ENCODE results near the gene CCDC112. TPM values are rescaled to one million over a fixed set of nuclear protein-coding genes. Genes with fewer than 3 reads are reported as not detected.
A peak's percentile ranks its signal among the peaks of the same experiment; 100 is the strongest.

CCDC112 gene
- total and polyA plus RNA-seq, 2 of the 13 experiments (the other 11 are each of a cell fraction or from before 2014, with no cell fraction given), result 1.1 to 2.8 TPM

DNA sequence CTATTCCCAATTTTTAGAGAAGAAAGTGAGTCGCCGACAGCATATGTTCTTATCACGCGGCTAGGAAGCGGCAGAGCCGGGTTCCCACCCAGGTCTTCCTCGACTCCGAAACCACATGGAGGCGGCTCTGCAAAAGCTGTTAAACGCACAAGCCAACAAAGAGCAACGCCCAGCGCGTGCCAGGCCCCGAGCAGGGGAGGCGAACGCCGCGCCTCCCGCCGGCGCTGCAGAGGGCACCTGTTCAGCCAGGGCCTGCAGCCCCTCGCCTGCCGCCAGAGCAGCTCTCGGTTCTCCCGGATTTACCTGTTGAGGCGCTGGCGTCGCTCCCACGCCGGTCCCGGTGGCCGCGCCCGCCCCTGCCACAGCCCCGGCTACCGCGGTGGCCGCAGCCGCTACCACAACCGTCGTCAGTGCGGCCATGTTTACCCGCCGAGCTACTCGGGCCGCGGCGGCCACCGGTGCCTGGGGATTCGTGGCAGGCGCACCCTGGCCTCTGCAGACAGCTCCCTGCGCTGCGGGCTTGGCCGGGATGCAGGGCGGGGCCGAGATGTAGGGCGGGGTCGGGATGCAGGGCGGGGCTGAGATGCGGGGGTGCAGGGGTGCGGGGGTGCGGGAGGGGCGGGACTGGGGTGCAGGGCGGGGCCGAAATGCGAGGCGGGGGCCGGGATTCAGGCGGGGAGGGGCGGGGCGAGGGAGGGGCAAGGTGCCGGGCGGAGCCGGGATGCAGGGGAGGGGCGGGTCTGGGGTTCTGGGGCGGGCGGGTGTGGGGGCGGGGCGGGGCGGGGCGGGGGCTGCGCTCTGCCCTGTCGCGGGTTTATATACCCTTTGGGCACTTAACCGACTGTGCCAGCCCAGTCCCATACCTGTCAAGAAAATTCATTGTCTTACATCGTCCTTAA, at the start of gene CCDC112 (continued):
- TF ChIP-seq, protein P1, sequence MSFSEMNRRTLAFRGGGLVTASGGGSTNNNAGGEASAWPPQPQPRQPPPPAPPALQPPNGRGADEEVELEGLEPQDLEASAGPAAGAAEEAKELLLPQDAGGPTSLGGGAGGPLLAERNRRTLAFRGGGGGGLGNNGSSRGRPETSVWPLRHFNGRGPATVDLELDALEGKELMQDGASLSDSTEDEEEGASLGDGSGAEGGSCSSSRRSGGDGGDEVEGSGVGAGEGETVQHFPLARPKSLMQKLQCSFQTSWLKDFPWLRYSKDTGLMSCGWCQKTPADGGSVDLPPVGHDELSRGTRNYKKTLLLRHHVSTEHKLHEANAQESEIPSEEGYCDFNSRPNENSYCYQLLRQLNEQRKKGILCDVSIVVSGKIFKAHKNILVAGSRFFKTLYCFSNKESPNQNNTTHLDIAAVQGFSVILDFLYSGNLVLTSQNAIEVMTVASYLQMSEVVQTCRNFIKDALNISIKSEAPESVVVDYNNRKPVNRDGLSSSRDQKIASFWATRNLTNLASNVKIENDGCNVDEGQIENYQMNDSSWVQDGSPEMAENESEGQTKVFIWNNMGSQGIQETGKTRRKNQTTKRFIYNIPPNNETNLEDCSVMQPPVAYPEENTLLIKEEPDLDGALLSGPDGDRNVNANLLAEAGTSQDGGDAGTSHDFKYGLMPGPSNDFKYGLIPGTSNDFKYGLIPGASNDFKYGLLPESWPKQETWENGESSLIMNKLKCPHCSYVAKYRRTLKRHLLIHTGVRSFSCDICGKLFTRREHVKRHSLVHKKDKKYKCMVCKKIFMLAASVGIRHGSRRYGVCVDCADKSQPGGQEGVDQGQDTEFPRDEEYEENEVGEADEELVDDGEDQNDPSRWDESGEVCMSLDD (CRISPR knock-in tag; IDR thresholded peaks at IDR 0.05; ENCODE audit: borderline replicate concordance), result no peak
- TF ChIP-seq ATM (IDR thresholded peaks at IDR 0.05; ENCODE audit: borderline replicate concordance), result no peak
- TF ChIP-seq ZNF124 (CRISPR knock-in tag; IDR thresholded peaks at IDR 0.05), result 0 out of 2 replicates have a peak, but pooled peaks have one; percentile 30
- TF ChIP-seq DR1 (CRISPR knock-in tag; IDR thresholded peaks at IDR 0.05), result no peak
- TF ChIP-seq NFYC (CRISPR knock-in tag; IDR thresholded peaks at IDR 0.05), result no peak
- TF ChIP-seq TEAD2 (CRISPR knock-in tag; IDR thresholded peaks at IDR 0.05), result no peak
- no peak for TF ChIP-seq ZNF773 (CRISPR knock-in tag; IDR thresholded peaks at IDR 0.05; ENCODE audit: borderline replicate concordance)
- TF ChIP-seq FOXO1 (CRISPR knock-in tag; IDR thresholded peaks at IDR 0.05), result peak; percentile 64; the same call in 1 of the 2 replicates
- TF ChIP-seq GABPB1 (CRISPR knock-in tag; IDR thresholded peaks at IDR 0.05), result peak; percentile 72; the same call in 1 of the 2 replicates
- TF ChIP-seq HDAC1 (CRISPR knock-in tag; IDR thresholded peaks at IDR 0.05), result peak; percentile 63
- TF ChIP-seq, protein P2, sequence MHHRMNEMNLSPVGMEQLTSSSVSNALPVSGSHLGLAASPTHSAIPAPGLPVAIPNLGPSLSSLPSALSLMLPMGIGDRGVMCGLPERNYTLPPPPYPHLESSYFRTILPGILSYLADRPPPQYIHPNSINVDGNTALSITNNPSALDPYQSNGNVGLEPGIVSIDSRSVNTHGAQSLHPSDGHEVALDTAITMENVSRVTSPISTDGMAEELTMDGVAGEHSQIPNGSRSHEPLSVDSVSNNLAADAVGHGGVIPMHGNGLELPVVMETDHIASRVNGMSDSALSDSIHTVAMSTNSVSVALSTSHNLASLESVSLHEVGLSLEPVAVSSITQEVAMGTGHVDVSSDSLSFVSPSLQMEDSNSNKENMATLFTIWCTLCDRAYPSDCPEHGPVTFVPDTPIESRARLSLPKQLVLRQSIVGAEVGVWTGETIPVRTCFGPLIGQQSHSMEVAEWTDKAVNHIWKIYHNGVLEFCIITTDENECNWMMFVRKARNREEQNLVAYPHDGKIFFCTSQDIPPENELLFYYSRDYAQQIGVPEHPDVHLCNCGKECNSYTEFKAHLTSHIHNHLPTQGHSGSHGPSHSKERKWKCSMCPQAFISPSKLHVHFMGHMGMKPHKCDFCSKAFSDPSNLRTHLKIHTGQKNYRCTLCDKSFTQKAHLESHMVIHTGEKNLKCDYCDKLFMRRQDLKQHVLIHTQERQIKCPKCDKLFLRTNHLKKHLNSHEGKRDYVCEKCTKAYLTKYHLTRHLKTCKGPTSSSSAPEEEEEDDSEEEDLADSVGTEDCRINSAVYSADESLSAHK (CRISPR knock-in tag; IDR thresholded peaks at IDR 0.05; ENCODE audit: borderline replicate concordance), result no peak
- no peak for TF ChIP-seq ZHX2 (IDR thresholded peaks at IDR 0.05; ENCODE audit: low read depth)
- no peak for TF ChIP-seq ZHX2 (CRISPR knock-in tag; IDR thresholded peaks at IDR 0.05; ENCODE audit: borderline replicate concordance)
- peak; percentile 13; the same call in 1 of the 2 replicates for TF ChIP-seq CTCF (CRISPR knock-in tag; IDR thresholded peaks at IDR 0.05)
